HG02852 (cell line): ENCODE results near the gene VPREB1.
"Not testable (repeated sequence)": the region's sequence is repeated elsewhere in the genome, so short reads cannot be mapped to it uniquely, and the experiment has no call there.

Experiments
- ATAC-seq: cut with Tn5 transposase; IDR thresholded peaks from one replicate; pipeline ENCODE4 v1.9.1; 2021; ENCODE audit warnings: mild to moderate bottlenecking, moderate library complexity; ENCODE audit not compliant: unreplicated experiment

Gene VPREB1

DNA sequence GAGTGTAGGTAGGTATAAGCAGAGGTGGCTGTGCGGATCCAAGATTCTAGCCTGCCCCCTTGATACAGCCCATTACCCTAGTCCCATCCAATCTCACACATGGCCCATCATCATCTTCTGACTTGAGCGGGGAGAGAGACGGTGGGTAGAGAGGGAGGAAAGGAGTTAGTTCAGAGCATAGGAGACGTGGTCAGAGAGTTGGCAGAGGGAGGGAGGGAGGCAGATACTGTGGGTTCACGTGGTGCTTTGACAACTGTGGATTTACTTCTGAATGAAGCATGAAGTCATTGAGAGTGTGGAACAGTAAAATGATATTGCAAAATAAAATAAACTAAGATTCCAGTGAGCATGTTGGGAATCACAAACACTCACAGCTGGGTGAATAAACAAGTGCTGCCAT, 31.4 kb upstream of the VPREB1 start:
- ATAC-seq = no peak

- ATAC-seq = no peak
These were observed 29.7 kb upstream of the VPREB1 start for GRCh38 chr22:22214819-22215329.

GRCh38 chr22:22215659-22216449, 28.7 kb upstream of the VPREB1 start:
- no peak for ATAC-seq

GRCh38 chr22:22216450-22216959, 28.1 kb upstream of the VPREB1 start:
- ATAC-seq = no peak

- no peak for ATAC-seq
These were observed 26.3 kb upstream of the VPREB1 start for GRCh38 chr22:22218302-22218701.

GRCh38 chr22:22219140-22219996, 25.2 kb upstream of the VPREB1 start:
- no peak for ATAC-seq

GRCh38 chr22:22221043-22221442, 23.5 kb upstream of the VPREB1 start:
- ATAC-seq = not testable (repeated sequence)

GRCh38 chr22:22226448-22227187, 18.0 kb upstream of the VPREB1 start:
- no peak for ATAC-seq

DNA sequence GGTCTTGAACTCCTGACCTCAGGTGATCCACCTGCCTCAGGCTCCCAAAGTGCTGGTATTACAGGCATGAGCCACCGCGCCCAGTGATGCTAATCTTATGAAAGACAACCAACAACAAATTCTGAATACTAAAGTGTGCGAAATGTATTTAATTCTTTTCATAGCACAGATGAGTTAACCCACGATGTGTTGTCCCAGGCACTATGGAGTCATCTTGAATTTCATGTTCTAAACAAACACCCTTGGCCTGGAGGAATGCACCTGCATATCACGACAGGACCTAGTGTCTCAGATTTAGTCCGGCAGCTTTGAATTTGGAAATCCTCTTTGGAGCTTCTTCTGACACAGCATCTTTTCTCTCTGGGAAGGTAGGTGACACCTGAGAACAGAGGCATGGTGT, 16.2 kb upstream of the VPREB1 start:
- no peak for ATAC-seq

DNA sequence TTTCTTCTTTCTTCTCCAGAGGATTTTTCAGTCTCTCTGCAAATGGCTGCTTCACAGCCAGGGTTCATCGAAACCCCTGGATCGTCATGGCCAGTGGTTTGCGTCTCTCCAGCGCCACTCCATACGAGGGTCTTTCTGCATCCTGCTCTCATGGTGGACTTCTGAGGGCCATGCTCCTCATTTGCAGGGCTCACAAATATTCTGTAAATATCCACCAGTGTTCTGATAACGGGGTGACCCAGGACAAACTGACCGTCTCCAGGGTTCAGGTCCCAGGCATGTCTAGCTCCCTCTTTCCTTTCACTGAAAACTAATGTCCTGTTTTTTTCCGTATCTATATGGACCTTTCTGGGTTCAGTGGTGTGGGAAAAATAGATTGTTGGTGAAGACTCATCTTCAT, 15.7 kb upstream of the VPREB1 start:
- no peak for ATAC-seq

GRCh38 chr22:22229683-22230420, 14.7 kb upstream of the VPREB1 start:
- no peak for ATAC-seq

- ATAC-seq = no peak
These were observed 14.1 kb upstream of the VPREB1 start for GRCh38 chr22:22230438-22230837.

GRCh38 chr22:22233081-22233480, 11.5 kb upstream of the VPREB1 start:
- ATAC-seq = no peak

DNA sequence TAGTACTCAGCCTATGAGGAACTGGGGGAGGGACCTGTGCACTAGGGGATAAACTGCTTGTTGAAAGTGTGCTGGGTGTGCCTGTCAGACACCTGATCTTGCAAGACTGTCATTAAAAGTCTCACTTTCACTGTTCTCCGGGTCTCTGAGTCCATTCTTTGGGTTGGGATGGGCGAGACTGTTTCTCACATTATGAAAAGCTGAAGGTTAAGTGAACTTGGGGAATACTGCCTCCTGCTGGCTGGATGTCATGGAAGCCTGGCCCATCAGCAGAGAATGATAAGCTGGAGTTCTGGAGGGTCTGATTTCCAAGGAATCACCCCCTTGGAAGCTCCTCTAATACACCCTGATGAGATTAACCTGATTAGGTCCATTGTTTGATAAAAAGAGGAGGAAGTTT, 9.0 kb upstream of the VPREB1 start:
- no peak for ATAC-seq

GRCh38 chr22:22237521-22237920, 7.1 kb upstream of the VPREB1 start:
- no peak for ATAC-seq

DNA sequence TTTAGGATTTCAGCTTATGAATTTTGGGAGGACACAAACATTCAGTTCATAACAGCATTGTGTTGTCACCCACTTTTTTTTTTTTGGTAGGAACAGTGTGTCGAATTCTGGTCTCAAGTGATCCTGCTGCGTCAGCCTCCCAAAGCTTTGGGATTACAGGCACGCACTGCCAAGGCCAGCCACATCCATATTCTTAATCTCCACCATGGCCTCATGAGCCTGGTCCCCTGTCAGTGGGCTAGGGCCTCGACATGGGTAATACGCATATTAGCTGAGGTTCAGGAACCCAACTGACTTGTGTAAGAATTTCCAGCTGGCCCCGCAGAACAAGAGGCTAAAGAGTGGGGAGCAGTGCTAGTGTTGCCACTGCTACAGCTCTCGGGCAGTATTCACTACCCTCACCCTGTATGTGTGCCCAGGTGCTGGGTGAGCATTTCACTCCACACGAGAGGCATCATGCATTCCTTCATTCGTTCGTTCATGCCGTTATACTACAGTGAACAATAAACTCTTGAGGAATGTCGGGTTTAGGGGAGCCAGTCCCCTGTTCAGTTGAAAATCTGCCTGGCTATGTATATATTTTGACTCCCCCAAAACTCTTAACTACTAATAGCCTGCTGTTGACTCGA, 5.2 kb upstream of the VPREB1 start:
- no peak for ATAC-seq

DNA sequence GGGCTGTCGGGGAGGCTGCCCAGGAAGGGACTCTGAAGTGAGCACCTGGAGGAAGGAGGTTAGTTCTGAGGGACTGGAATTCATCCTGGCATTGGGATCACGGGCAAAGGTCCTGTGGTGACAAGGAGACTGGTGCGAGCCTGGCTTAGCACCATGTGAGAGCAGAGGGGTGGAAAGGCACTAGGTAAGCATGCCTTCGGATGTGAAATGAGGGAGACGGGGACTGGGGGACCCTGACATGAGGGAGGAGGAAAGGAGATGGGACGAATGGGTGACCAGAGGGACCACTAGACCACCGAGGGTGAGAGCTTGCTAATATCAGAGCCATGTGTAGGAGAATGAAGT, 3.1 kb upstream of the VPREB1 start:
- ATAC-seq = no peak

DNA sequence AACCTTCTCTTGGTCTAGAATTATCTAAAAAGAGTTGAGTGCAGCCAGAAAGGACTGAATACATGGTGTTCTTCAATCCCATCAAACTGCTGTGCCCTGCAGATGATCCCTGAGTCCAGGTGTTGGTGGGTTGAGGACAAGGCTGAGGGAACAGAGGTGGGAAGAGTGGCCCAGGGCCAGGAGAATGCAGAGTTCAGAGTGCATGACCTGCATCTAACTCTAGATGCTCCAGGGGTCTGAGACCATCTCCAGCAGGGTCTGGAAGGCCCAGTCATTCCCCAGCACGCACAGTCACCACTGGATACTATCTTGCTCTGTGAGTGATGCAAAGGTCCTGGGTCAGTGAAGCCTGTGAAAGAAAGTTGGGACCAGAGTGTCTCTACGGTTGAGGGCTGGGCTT, 2.1 kb upstream of the VPREB1 start:
- ATAC-seq = no peak

GRCh38 chr22:22243033-22243680, 1.4 kb upstream of the VPREB1 start:
- ATAC-seq = no peak
